ENCODE results near the gene SIRT7. TPM values are rescaled to one million over a fixed set of nuclear protein-coding genes. Genes with fewer than 3 reads are reported as not detected.

The SIRT7 gene
- total and polyA plus RNA-seq, 8 donors: 11.6 to 37.9 (median 13.2) TPM

DNA sequence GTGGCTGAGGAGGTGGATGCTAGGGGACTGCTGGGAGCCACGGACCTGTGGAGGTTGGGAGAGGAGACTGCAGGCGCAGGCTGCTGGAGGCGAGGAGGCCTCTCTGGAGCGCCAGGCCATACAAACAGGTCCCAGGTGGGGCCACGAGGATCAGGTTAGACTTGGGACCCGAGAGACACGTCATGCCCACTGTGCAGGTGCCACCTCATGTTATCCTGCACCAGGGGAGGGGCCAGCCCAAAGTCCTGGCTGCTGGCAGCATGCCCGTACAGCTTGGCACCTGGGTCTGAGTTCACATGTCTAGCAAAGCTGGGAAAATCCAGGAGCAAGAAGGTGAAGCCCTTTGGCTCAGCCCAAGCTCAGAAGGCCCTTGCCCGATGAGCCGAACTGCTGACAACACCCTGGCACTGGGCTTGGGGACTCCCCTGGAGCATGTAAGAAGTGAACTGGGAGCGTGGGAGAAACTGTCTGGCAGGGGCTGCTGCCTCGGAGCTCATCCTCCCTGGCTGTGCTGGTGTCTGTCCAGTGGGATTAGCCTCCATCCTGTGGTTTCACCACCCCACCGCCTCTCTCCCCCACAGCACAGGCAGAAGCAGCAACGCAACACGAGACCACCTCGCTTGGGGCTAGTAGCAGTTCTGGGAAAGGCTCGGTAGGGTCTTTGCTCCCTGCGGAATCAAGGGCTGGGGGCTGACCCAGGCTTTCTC is 52.1 kb downstream of the SIRT7 start:
- H3K9me3 ChIP-seq: no peaks in the 10 kb centered on the region
- intact Hi-C loops (cut with DNase I): no loop called here
- H3K27ac ChIP-seq: peak overlapping the region in 1 of 2 donors; percentile 53
- DNase-seq (no peak), ATAC-seq (no peak)
- H3K4me3 ChIP-seq: no peak overlapping the region
- peaks cover 21 to 93% of the 10 kb centered on the region in 2 donors for H3K4me1 ChIP-seq
- no peaks in the 10 kb centered on the region for H3K27me3 ChIP-seq
- TF ChIP-seq, protein P1, sequence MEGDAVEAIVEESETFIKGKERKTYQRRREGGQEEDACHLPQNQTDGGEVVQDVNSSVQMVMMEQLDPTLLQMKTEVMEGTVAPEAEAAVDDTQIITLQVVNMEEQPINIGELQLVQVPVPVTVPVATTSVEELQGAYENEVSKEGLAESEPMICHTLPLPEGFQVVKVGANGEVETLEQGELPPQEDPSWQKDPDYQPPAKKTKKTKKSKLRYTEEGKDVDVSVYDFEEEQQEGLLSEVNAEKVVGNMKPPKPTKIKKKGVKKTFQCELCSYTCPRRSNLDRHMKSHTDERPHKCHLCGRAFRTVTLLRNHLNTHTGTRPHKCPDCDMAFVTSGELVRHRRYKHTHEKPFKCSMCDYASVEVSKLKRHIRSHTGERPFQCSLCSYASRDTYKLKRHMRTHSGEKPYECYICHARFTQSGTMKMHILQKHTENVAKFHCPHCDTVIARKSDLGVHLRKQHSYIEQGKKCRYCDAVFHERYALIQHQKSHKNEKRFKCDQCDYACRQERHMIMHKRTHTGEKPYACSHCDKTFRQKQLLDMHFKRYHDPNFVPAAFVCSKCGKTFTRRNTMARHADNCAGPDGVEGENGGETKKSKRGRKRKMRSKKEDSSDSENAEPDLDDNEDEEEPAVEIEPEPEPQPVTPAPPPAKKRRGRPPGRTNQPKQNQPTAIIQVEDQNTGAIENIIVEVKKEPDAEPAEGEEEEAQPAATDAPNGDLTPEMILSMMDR (IDR thresholded peaks at IDR 0.05): no peak
- H3K36me3 ChIP-seq: peaks cover 4 to 52% of the 10 kb centered on the region in 2 donors

DNA sequence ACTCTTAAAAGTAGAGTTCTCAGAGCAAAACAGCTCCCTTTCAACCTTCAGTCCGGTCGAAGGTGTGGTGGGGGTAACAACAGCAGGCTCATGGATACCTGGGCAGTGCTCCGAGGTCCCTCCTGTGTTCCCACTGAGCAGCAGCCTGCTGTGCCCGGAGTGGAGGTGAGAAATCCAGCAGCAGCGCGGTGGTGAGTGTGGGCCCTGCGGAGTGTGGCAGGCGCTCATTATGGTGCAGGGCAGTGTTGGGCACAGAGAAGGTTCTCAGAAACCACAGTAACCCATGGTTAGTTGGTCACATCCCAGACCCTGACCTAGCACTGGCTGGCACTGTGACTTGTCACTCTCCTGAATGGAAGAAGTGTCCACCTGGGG is 52.6 kb downstream of the SIRT7 start:
- Histone ChIP-seq H3K27ac (no peak overlapping the region), H3K4me3 (no peak overlapping the region), H3K4me1 (peaks cover 21 to 91% of the 10 kb centered on the region in 2 donors), H3K36me3 (peaks cover 4 to 52% of the 10 kb centered on the region in 2 donors), H3K27me3 (no peaks in the 10 kb centered on the region), H3K9me3 (no peaks in the 10 kb centered on the region)
- DNase-seq (no peak), ATAC-seq (no peak)
- intact Hi-C loops (cut with DNase I): no loop called here
- TF ChIP-seq, protein P1 (IDR thresholded peaks at IDR 0.05): no peak

DNA sequence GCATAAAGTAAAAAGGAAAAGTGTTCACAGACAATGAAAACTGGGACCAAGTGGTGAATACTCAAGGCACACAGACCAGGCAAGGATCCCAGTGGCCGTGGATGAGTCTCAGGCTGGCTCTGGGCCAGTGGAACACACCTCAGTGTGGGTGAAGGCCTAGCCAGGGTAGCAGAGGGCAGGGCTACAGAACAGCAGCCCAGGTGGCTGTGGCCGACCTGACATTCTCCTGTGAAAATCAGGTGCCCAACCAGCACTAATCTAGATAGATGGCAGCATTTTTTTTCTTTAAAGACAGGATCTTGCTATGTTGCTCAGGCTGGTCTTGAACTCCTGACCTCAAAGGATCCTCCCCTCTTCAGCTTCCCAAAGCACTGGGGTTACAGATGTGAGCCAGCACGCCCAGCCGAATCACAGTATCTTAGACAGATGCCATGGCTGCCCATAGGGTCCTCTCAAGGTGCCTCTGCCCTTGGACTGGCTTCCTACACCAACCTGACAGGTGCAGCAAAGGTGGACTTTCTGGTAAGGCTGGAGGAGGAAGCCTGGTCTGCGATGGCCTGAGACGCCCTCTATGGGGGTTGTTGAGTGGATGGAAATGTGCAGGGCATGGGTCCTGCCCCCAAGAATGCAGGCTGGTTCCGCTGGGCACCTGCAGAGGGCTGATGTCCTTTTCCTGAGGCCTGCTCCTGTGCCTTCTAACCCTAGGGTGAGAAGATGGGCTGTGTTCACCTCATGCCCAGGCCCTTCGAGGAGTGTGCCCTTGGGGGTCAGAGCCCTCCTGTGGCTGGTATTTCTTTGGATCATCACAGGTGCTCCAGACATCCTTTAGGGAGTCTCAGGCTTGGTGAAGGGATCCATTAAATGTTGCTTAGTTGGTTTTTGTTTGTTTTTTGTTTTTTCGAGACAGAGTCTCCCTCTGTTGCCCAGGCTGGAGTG is 53.9 kb downstream of the SIRT7 start:
- no peaks in the 10 kb centered on the region for H3K27me3 ChIP-seq
- no peak for DNase-seq
- peak overlapping the region in 1 of 2 donors; percentile 34 for H3K27ac ChIP-seq
- TF ChIP-seq, protein P1 (IDR thresholded peaks at IDR 0.05): no peak
- intact Hi-C loops (cut with DNase I): no loop called here
- H3K4me3 ChIP-seq: no peak overlapping the region
- no peaks in the 10 kb centered on the region for H3K9me3 ChIP-seq
- H3K36me3 ChIP-seq: peaks cover 4 to 42% of the 10 kb centered on the region in 2 donors
- ATAC-seq: no peak
- H3K4me1 ChIP-seq: peaks cover 14 to 85% of the 10 kb centered on the region in 2 donors

DNA sequence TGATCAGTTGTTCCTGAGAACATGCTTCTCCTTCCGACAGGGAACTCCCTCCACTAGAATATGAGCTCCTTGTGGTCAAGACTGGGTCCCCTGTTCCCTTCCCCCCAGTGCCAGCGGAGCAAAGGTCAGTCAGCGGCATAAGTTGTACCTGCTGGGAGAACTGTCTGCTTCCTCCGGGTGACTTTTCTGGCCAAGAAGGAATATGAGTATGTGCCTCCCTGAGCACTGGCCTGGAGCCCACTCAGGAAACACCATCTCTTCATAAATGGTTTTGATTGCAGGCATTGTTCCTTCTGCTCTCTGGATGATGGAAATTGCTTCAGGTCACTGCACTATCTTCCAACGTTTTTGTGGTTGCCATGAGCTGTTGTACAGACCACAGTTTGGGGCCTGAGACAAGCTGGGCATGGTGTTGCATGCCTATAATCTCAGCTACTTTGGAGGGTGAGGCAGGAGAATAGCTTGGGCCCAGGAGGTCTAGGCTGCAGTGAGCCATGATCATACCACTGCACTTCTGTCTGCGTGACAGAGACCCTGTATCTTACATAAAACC is 54.8 kb downstream of the SIRT7 start:
- intact Hi-C loops (cut with DNase I): no loop called here
- DNase-seq (no peak), ATAC-seq (no peak)
- peaks cover 0 to 42% of the 10 kb centered on the region in 2 donors for H3K36me3 ChIP-seq
- no peaks in the 10 kb centered on the region for H3K9me3 ChIP-seq
- peak overlapping the region in 1 of 2 donors; percentile 34 for H3K27ac ChIP-seq
- H3K4me1 ChIP-seq: peaks cover 19 to 85% of the 10 kb centered on the region in 2 donors
- H3K4me3 ChIP-seq: no peak overlapping the region
- H3K27me3 ChIP-seq: no peaks in the 10 kb centered on the region
- TF ChIP-seq, protein P1 (IDR thresholded peaks at IDR 0.05): no peak

Other genes with a start within 250 kb of the SIRT7 start
- 10 to 100 TPM; 22.5 to 27.0 TPM for gene ARL16, start 234.4 kb downstream of the SIRT7 start, total RNA-seq
- 10 to 100 TPM; 41.3 to 48.1 (median 42.4) TPM for gene ARL16, start 234.4 kb downstream of the SIRT7 start, polyA plus RNA-seq (ENCODE audit: insufficient read length in 6 of 6)
- gene HGS, start 234.2 kb downstream of the SIRT7 start, total RNA-seq: 100 to 1,000 TPM in 1 of 2 donors, 10 to 100 TPM in 1; 94.6 to 123 TPM
- 10 to 100 TPM; 72.9 to 95.7 (median 83.2) TPM for gene HGS, start 234.2 kb downstream of the SIRT7 start, polyA plus RNA-seq (ENCODE audit: insufficient read length in 6 of 6)
- gene MRPL12, start 214.8 kb downstream of the SIRT7 start, total RNA-seq: 10 to 100 TPM; 45.0 to 72.2 TPM
- gene MRPL12, start 214.8 kb downstream of the SIRT7 start, polyA plus RNA-seq (ENCODE audit: insufficient read length in 6 of 6): 10 to 100 TPM; 27.2 to 40.1 (median 31.6) TPM
- gene SLC25A10, start 205.9 kb downstream of the SIRT7 start, total RNA-seq: 10 to 100 TPM; 11.1 to 20.2 TPM
- 10 to 100 TPM in 3 of 6 donors, 1 to 10 TPM in 3; 7.6 to 12.2 (median 9.8) TPM for gene SLC25A10, start 205.9 kb downstream of the SIRT7 start, polyA plus RNA-seq (ENCODE audit: insufficient read length in 6 of 6)
- gene GCGR, start 114.0 kb downstream of the SIRT7 start, total RNA-seq: under 1 TPM in 1 of 2 donors, not detected in 1; 0.13 TPM
- under 1 TPM in 4 of 6 donors, not detected in 2; 0.14 to 0.37 (median 0.29) TPM for gene GCGR, start 114.0 kb downstream of the SIRT7 start, polyA plus RNA-seq (ENCODE audit: insufficient read length in 6 of 6)
- gene MCRIP1, start 84.9 kb downstream of the SIRT7 start, total RNA-seq: 10 to 100 TPM; 61.7 to 74.0 TPM
- 10 to 100 TPM; 67.6 to 97.6 (median 89.2) TPM for gene MCRIP1, start 84.9 kb downstream of the SIRT7 start, polyA plus RNA-seq (ENCODE audit: insufficient read length in 6 of 6)
- gene PPP1R27, start 83.1 kb downstream of the SIRT7 start, total RNA-seq: not detected
- gene PPP1R27, start 83.1 kb downstream of the SIRT7 start, polyA plus RNA-seq (ENCODE audit: insufficient read length in 6 of 6): under 1 TPM in 2 of 6 donors, not detected in 4; 0.11 to 0.28 TPM
- 100 to 1,000 TPM; 851 to 935 TPM for gene P4HB, start 57.6 kb downstream of the SIRT7 start, total RNA-seq
- gene P4HB, start 57.6 kb downstream of the SIRT7 start, polyA plus RNA-seq (ENCODE audit: insufficient read length in 6 of 6): 100 to 1,000 TPM; 485 to 650 (median 511) TPM
- 100 to 1,000 TPM; 339 to 481 TPM for gene ARHGDIA, start 46.8 kb downstream of the SIRT7 start, total RNA-seq
- gene ARHGDIA, start 46.8 kb downstream of the SIRT7 start, polyA plus RNA-seq (ENCODE audit: insufficient read length in 6 of 6): 100 to 1,000 TPM; 139 to 266 (median 174) TPM
- gene ALYREF, start 26.6 kb downstream of the SIRT7 start, total RNA-seq: 10 to 100 TPM; 42.7 to 69.7 TPM
- gene ALYREF, start 26.6 kb downstream of the SIRT7 start, polyA plus RNA-seq (ENCODE audit: insufficient read length in 6 of 6): 10 to 100 TPM; 60.4 to 85.9 (median 68.0) TPM
- 100 to 1,000 TPM; 121 to 124 TPM for gene ANAPC11, start 26.5 kb downstream of the SIRT7 start, total RNA-seq
- 100 to 1,000 TPM in 1 of 6 donors, 10 to 100 TPM in 5; 64.2 to 100 (median 82.8) TPM for gene ANAPC11, start 26.5 kb downstream of the SIRT7 start, polyA plus RNA-seq (ENCODE audit: insufficient read length in 6 of 6)
- under 1 TPM; 0.26 to 0.60 TPM for gene NPB, start 15.9 kb downstream of the SIRT7 start, total RNA-seq
- 1 to 10 TPM in 5 of 6 donors, under 1 TPM in 1; 0.90 to 2.1 (median 1.4) TPM for gene NPB, start 15.9 kb downstream of the SIRT7 start, polyA plus RNA-seq (ENCODE audit: insufficient read length in 6 of 6)
- 10 to 100 TPM; 38.0 to 57.7 TPM for gene PCYT2, start 6.8 kb downstream of the SIRT7 start, total RNA-seq
- gene PCYT2, start 6.8 kb downstream of the SIRT7 start, polyA plus RNA-seq (ENCODE audit: insufficient read length in 6 of 6): 10 to 100 TPM; 12.7 to 24.1 (median 17.3) TPM
- gene MAFG, start 9.6 kb upstream of the SIRT7 start, total RNA-seq: 10 to 100 TPM; 25.3 to 39.8 TPM
- 10 to 100 TPM in 4 of 6 donors, 1 to 10 TPM in 2; 8.1 to 14.6 (median 10.7) TPM for gene MAFG, start 9.6 kb upstream of the SIRT7 start, polyA plus RNA-seq (ENCODE audit: insufficient read length in 6 of 6)
- 10 to 100 TPM; 74.0 to 83.0 TPM for gene PYCR1, start 19.1 kb upstream of the SIRT7 start, total RNA-seq
- 10 to 100 TPM; 34.9 to 71.6 (median 38.0) TPM for gene PYCR1, start 19.1 kb upstream of the SIRT7 start, polyA plus RNA-seq (ENCODE audit: insufficient read length in 6 of 6)
- gene MYADML2, start 29.1 kb upstream of the SIRT7 start, total RNA-seq: not detected
- gene MYADML2, start 29.1 kb upstream of the SIRT7 start, polyA plus RNA-seq (ENCODE audit: insufficient read length in 6 of 6): under 1 TPM in 5 of 6 donors, not detected in 1; 0.08 to 0.20 (median 0.09) TPM
- 1 to 10 TPM in 1 of 2 donors, under 1 TPM in 1; 0.79 to 1.0 TPM for gene NOTUM, start 43.0 kb upstream of the SIRT7 start, total RNA-seq
- gene NOTUM, start 43.0 kb upstream of the SIRT7 start, polyA plus RNA-seq (ENCODE audit: insufficient read length in 6 of 6): 10 to 100 TPM; 40.3 to 71.4 (median 67.0) TPM
- gene ASPSCR1, start 59.5 kb upstream of the SIRT7 start, total RNA-seq: 10 to 100 TPM; 35.1 to 40.2 TPM
- 10 to 100 TPM; 36.0 to 64.3 (median 48.6) TPM for gene ASPSCR1, start 59.5 kb upstream of the SIRT7 start, polyA plus RNA-seq (ENCODE audit: insufficient read length in 6 of 6)
- 10 to 100 TPM; 42.9 to 77.7 TPM for gene CENPX, start 104.7 kb upstream of the SIRT7 start, total RNA-seq
- gene CENPX, start 104.7 kb upstream of the SIRT7 start, polyA plus RNA-seq (ENCODE audit: insufficient read length in 6 of 6): 10 to 100 TPM; 44.1 to 61.8 (median 49.8) TPM
- gene LRRC45, start 105.1 kb upstream of the SIRT7 start, total RNA-seq: 10 to 100 TPM; 16.9 to 20.7 TPM
- 10 to 100 TPM; 12.0 to 23.2 (median 17.6) TPM for gene LRRC45, start 105.1 kb upstream of the SIRT7 start, polyA plus RNA-seq (ENCODE audit: insufficient read length in 6 of 6)
- 10 to 100 TPM in 1 of 2 donors, 1 to 10 TPM in 1; 4.2 to 11.5 TPM for gene RAC3, start 113.5 kb upstream of the SIRT7 start, total RNA-seq
- gene RAC3, start 113.5 kb upstream of the SIRT7 start, polyA plus RNA-seq (ENCODE audit: insufficient read length in 6 of 6): 10 to 100 TPM; 11.1 to 23.4 (median 15.4) TPM
- gene DCXR, start 119.5 kb upstream of the SIRT7 start, total RNA-seq: 100 to 1,000 TPM; 113 to 152 TPM
- gene DCXR, start 119.5 kb upstream of the SIRT7 start, polyA plus RNA-seq (ENCODE audit: insufficient read length in 6 of 6): 10 to 100 TPM; 56.0 to 81.5 (median 69.3) TPM
- 10 to 100 TPM; 29.3 to 44.9 TPM for gene RFNG, start 133.6 kb upstream of the SIRT7 start, total RNA-seq
- gene RFNG, start 133.6 kb upstream of the SIRT7 start, polyA plus RNA-seq (ENCODE audit: insufficient read length in 6 of 6): 10 to 100 TPM; 35.2 to 52.7 (median 46.7) TPM
- 100 to 1,000 TPM in 1 of 2 donors, 10 to 100 TPM in 1; 75.3 to 101 TPM for gene GPS1, start 133.7 kb upstream of the SIRT7 start, total RNA-seq
- 10 to 100 TPM; 69.2 to 90.8 (median 78.8) TPM for gene GPS1, start 133.7 kb upstream of the SIRT7 start, polyA plus RNA-seq (ENCODE audit: insufficient read length in 6 of 6)
- gene DUS1L, start 147.6 kb upstream of the SIRT7 start, total RNA-seq: 100 to 1,000 TPM; 102 to 103 TPM
- gene DUS1L, start 147.6 kb upstream of the SIRT7 start, polyA plus RNA-seq (ENCODE audit: insufficient read length in 6 of 6): 10 to 100 TPM; 55.7 to 95.8 (median 69.4) TPM
- gene FASN, start 180.1 kb upstream of the SIRT7 start, total RNA-seq: 100 to 1,000 TPM; 288 to 550 TPM
- gene FASN, start 180.1 kb upstream of the SIRT7 start, polyA plus RNA-seq (ENCODE audit: insufficient read length in 6 of 6): 10 to 100 TPM; 18.0 to 63.8 (median 36.0) TPM

Data from left lung (tissue), 10 donors.